ENCODE results near the gene SENP6. TPM values are rescaled to one million over a fixed set of nuclear protein-coding genes. Genes with fewer than 3 reads are reported as not detected.
"Not testable (repeated sequence)": the region's sequence is repeated elsewhere in the genome, so short reads cannot be mapped to it uniquely, and the experiment has no call there.

The SENP6 gene
- total RNA-seq, 2 donors from 2014 or later = 54.6 to 59.8 TPM

GRCh38 chr6:75568100-75568499 is 33.6 kb upstream of the SENP6 start:
- Histone ChIP-seq H3K36me3 (no peaks in the 10 kb centered on the region), H3K9me3 (no peaks in the 10 kb centered on the region), H3K27ac (no peak overlapping the region), H3K4me3 (no peak overlapping the region), H3K4me1 (no peaks in the 10 kb centered on the region), H3K27me3 (no peaks in the 10 kb centered on the region)
- no peak for DNase-seq (ENCODE audit: low spot score)
- no peak for TF ChIP-seq CTCF (IDR thresholded peaks at IDR 0.05)

- no peak for DNase-seq (ENCODE audit: low spot score)
- no peaks in the 10 kb centered on the region for H3K9me3 ChIP-seq
- H3K27ac ChIP-seq = no peak overlapping the region
- no peaks in the 10 kb centered on the region for H3K4me1 ChIP-seq
- no peak overlapping the region for H3K4me3 ChIP-seq
- no peaks in the 10 kb centered on the region for H3K27me3 ChIP-seq
- H3K36me3 ChIP-seq = no peaks in the 10 kb centered on the region
- no peak for TF ChIP-seq CTCF (IDR thresholded peaks at IDR 0.05)
Measured at GRCh38 chr6:75568965-75569364, 32.7 kb upstream of the SENP6 start.

- DNase-seq (ENCODE audit: low spot score); H3K4me3 ChIP-seq; H3K27ac ChIP-seq; H3K4me1 ChIP-seq; H3K9me3 ChIP-seq; H3K36me3 ChIP-seq; H3K27me3 ChIP-seq: not testable (repeated sequence)
Measured at GRCh38 chr6:75570671-75571070, 31.0 kb upstream of the SENP6 start.

GRCh38 chr6:75572072-75572471 is 29.6 kb upstream of the SENP6 start:
- no peaks in the 10 kb centered on the region for H3K4me1 ChIP-seq
- H3K4me3 ChIP-seq = no peak overlapping the region
- no peaks in the 10 kb centered on the region for H3K9me3 ChIP-seq
- no peak for DNase-seq (ENCODE audit: low spot score)
- no peak for TF ChIP-seq CTCF (IDR thresholded peaks at IDR 0.05)
- no peaks in the 10 kb centered on the region for H3K36me3 ChIP-seq
- H3K27me3 ChIP-seq = no peaks in the 10 kb centered on the region
- H3K27ac ChIP-seq = no peak overlapping the region

GRCh38 chr6:75579951-75580350 is 21.7 kb upstream of the SENP6 start:
- H3K36me3 ChIP-seq = no peaks in the 10 kb centered on the region
- no peaks in the 10 kb centered on the region for H3K27me3 ChIP-seq
- TF ChIP-seq CTCF (IDR thresholded peaks at IDR 0.05) = no peak
- H3K4me3 ChIP-seq = no peak overlapping the region
- DNase-seq (ENCODE audit: low spot score) = no peak
- no peaks in the 10 kb centered on the region for H3K9me3 ChIP-seq
- no peak overlapping the region for H3K27ac ChIP-seq
- H3K4me1 ChIP-seq = no peaks in the 10 kb centered on the region

- H3K27ac ChIP-seq = no peak overlapping the region
- TF ChIP-seq CTCF (IDR thresholded peaks at IDR 0.05) = no peak
- H3K4me1 ChIP-seq = no peaks in the 10 kb centered on the region
- H3K36me3 ChIP-seq = no peaks in the 10 kb centered on the region
- H3K9me3 ChIP-seq = no peaks in the 10 kb centered on the region
- no peaks in the 10 kb centered on the region for H3K27me3 ChIP-seq
- no peak for DNase-seq (ENCODE audit: low spot score)
- no peak overlapping the region for H3K4me3 ChIP-seq
Measured at GRCh38 chr6:75581231-75581630, 20.4 kb upstream of the SENP6 start.

GRCh38 chr6:75584552-75584951 is 17.1 kb upstream of the SENP6 start:
- DNase-seq (ENCODE audit: low spot score); H3K27me3 ChIP-seq; H3K27ac ChIP-seq; H3K9me3 ChIP-seq; H3K4me1 ChIP-seq; H3K36me3 ChIP-seq; H3K4me3 ChIP-seq: not testable (repeated sequence)

Data from right atrium auricular region (tissue), 2 donors.